Smooth muscle cell (in vitro differentiated cells): Measurements from ENCODE around the gene ATP6V1B1. TPM values are rescaled to one million over a fixed set of nuclear protein-coding genes. Genes with fewer than 3 reads are reported as not detected.

Experiments used
- DNase-seq: peaks from one replicate; lab custom pipeline; 2025; ENCODE audit not compliant: unreplicated experiment; lab: John Stamatoyannopoulos, UW
- H2AFZ ChIP-seq: fragments of 200-600 bp; sonication (generic); 2 replicates; pipeline ENCODE4 v1.6.0; 2016; ENCODE audit warnings: antibody characterized with exemption, low read depth, mild to moderate bottlenecking
- H3F3A ChIP-seq: fragments of 200-600 bp; sonication (generic); 2 replicates; pipeline ENCODE4 v1.6.0; 2017; ENCODE audit warnings: antibody characterized with exemption, low read depth
- H3K27ac ChIP-seq: fragments of 200-600 bp; sonication (generic); 2 replicates; pipeline ENCODE4 v1.5.1; 2016; ENCODE audit warnings: low read depth, mild to moderate bottlenecking
- H3K27me3 ChIP-seq: fragments of 200-600 bp; sonication (generic); 2 replicates; pipeline ENCODE4 v1.6.1; 2016; ENCODE audit warnings: low read depth, mild to moderate bottlenecking
- H3K36me3 ChIP-seq: fragments of 200-600 bp; sonication (generic); 2 replicates; pipeline ENCODE4 v1.5.1; 2016; ENCODE audit warnings: low read depth
- H3K4me1 ChIP-seq: fragments of 200-600 bp; sonication (generic); 2 replicates; pipeline ENCODE4 v1.5.1; 2016; ENCODE audit warnings: low read depth
- H3K4me2 ChIP-seq: fragments of 200-600 bp; sonication (generic); 2 replicates; pipeline ENCODE4 v1.6.0; 2016; ENCODE audit warnings: mild to moderate bottlenecking
- H3K4me3 ChIP-seq: fragments of 200-600 bp; sonication (generic); 2 replicates; pipeline ENCODE4 v1.5.1; 2016; ENCODE audit warnings: mild to moderate bottlenecking
- H3K79me2 ChIP-seq: fragments of 200-600 bp; sonication (generic); 2 replicates; pipeline ENCODE4 v1.6.0; 2016; ENCODE audit warnings: low read depth, mild to moderate bottlenecking
- H3K9ac ChIP-seq: fragments of 200-600 bp; sonication (generic); 2 replicates; pipeline ENCODE4 v1.6.0; 2016; ENCODE audit warnings: low read depth
- H3K9me3 ChIP-seq: fragments of 200-600 bp; sonication (generic); replicated peaks from 2 replicates; pipeline ENCODE4 v1.5.1; 2016; ENCODE audit warnings: low read depth
- H4K20me1 ChIP-seq: fragments of 200-600 bp; sonication (generic); 2 replicates; pipeline ENCODE4 v1.6.0; 2016; ENCODE audit warnings: low read depth
- WGBS: methylation state at CpG from one replicate; pipeline ENCODE4 v1.1.7; 2016; ENCODE audit warnings: low lambda C conversion rate; 5-methylcytosine and 5-hydroxymethylcytosine counted together
- polyA plus RNA-seq: library from polyadenylated mRNA; unstranded; fragments of >200 nt; fragmentation: Nextera tagmentation; extraction: Ambion mirVana; gene quantifications from 2 replicates; pipeline ENCODE4 v1.2.1, GENCODE V29; 2016
- total RNA-seq: library from RNA; depleted of rRNA; stranded (reverse); fragments of >200 nt; gene quantifications from 2 replicates; pipeline ENCODE4 v1.2.3, GENCODE V29; 2014
- TF ChIP-seq, protein P1 (sequence below): fragments of 200-600 bp; sonication (generic); IDR thresholded peaks from 2 replicates; pipeline ENCODE4 v1.5.1; 2017; ENCODE audit warnings: borderline replicate concordance, mild to moderate bottlenecking, antibody characterized with exemption; ENCODE audit not compliant: insufficient read depth, poor library complexity, severe bottlenecking

Gene ATP6V1B1
- total and polyA plus RNA-seq, 2 experiments from 2014 or later: 0.59 TPM; not detected in 1

DNA sequence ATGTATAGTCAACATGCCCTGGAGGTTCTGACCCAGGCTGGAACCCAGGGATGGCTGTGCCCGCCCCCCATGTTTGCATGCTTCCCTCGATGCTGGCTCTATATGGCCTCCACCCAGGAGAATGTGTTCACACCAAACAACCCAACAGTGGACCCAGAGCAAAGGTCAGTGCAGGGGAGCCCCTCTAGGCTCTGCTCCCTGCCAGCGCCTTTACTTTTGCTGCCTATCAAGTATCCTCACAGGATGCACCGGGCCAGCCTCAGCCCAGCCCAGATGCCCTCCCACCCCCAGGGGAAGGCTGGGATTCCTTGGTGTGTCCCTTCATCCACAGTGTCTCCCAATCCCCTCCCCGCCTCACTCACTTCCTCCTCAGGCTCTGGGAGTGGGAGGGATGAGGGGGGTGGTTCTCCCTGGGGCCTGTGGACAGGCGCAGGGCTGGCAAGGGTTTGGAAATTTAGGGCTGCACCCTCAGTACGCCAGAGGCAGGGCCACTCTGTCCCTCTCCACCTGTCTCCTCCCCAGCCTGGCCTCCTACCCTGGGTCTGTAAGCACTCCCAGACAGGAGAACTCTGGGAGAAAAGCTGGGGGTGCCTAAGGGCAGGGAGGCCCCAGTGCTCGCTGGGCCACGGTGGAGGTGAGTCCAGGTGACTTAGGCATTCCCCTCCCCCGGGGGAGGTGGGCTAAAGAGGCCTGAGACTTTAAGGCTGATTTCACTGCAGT is 2.3 kb downstream of the ATP6V1B1 start:
- no peaks in the 10 kb centered on the region for H3F3A ChIP-seq
- TF ChIP-seq, protein P1, sequence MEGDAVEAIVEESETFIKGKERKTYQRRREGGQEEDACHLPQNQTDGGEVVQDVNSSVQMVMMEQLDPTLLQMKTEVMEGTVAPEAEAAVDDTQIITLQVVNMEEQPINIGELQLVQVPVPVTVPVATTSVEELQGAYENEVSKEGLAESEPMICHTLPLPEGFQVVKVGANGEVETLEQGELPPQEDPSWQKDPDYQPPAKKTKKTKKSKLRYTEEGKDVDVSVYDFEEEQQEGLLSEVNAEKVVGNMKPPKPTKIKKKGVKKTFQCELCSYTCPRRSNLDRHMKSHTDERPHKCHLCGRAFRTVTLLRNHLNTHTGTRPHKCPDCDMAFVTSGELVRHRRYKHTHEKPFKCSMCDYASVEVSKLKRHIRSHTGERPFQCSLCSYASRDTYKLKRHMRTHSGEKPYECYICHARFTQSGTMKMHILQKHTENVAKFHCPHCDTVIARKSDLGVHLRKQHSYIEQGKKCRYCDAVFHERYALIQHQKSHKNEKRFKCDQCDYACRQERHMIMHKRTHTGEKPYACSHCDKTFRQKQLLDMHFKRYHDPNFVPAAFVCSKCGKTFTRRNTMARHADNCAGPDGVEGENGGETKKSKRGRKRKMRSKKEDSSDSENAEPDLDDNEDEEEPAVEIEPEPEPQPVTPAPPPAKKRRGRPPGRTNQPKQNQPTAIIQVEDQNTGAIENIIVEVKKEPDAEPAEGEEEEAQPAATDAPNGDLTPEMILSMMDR: no peak
- no peaks in the 10 kb centered on the region for H3K79me2 ChIP-seq
- no peak overlapping the region for H3K4me2 ChIP-seq
- H3K4me1 ChIP-seq: peaks cover 34% of the 10 kb centered on the region
- peaks cover 33% of the 10 kb centered on the region for H3K27me3 ChIP-seq
- 66% methylated on average over 10 of the region's 10 CpGs for WGBS
- no peak overlapping the region for H3K9ac ChIP-seq
- H3K9me3 ChIP-seq: no peaks in the 10 kb centered on the region
- no peak overlapping the region for H3K4me3 ChIP-seq
- H3K36me3 ChIP-seq: no peaks in the 10 kb centered on the region
- no peak overlapping the region for H2AFZ ChIP-seq
- no peaks in the 10 kb centered on the region for H4K20me1 ChIP-seq
- no peak for DNase-seq
- H3K27ac ChIP-seq: no peak overlapping the region

DNA sequence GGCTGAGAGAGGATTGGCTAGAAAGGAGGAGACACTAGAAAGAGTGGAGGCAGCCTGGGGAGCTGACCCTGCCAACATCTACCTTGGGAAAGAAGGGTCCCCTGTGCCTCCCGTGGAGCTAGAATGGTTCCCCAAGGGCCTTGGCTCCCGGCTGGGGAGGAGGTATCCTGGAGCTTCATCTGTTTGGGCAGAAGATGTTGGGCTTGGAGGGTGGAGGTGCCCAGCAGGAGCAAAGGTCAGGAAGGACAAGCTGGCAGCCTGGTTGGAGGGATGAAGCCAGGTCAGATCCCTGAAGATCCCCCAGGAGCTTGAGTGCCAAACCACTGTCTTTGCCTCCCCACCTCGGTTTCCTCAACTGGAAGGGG is 2.9 kb downstream of the ATP6V1B1 start:
- Histone ChIP-seq H3K4me3 (no peak overlapping the region), H3K79me2 (no peaks in the 10 kb centered on the region), H4K20me1 (no peaks in the 10 kb centered on the region), H2AFZ (no peak overlapping the region), H3K9me3 (no peaks in the 10 kb centered on the region), H3K4me2 (no peak overlapping the region), H3K27ac (no peak overlapping the region), H3K27me3 (peaks cover 33% of the 10 kb centered on the region), H3F3A (no peaks in the 10 kb centered on the region), H3K4me1 (peaks cover 36% of the 10 kb centered on the region), H3K36me3 (no peaks in the 10 kb centered on the region), H3K9ac (no peak overlapping the region)
- TF ChIP-seq, protein P1: no peak
- WGBS: 47% methylated on average over 3 of the region's 3 CpGs
- DNase-seq: no peak

DNA sequence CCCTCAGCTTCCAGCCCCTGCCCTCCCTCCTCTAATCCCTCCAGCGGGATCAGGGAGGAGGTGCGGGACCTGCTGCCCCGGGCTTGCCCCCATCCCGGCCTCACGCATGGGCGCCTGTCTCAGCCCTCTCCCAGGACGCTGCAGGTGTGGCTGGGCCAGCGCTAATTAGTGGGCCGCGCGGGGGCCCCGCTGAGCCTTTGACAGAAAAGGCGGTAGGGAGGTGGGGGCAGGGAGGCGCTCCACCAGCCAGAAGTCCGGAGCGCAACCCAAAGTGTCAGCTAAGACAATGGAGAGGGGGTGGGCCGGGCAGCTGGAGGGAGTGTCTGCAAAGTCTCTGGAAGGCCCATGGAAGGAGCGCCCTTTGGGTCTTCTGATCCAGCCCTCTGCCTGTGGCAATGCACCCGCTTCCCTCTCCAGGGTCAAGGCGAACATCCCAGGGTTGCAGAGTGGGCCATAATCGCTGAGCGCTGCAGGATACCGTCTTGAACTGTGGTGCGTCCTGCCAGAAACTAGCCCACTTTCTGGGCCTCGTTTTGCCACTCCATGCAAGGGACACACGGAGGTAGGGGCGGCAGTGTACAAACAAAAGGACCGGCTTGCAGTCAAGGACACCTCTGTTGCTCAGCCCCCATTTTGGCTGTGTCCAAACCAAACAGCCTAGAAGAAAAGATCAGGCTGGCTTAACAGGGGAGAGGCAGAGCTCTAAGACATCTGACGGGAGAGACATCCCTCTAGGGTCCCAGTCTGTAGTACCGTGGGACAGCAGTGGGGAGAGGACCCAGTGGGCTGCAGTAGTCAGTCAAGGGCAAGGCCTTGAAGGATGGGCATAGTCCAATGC is 3.5 kb downstream of the ATP6V1B1 start:
- no peak for DNase-seq
- 32% methylated on average over 29 of the region's 30 CpGs for WGBS
- no peak overlapping the region for H3K9ac ChIP-seq

More for the DNA sequence above, 3.5 kb downstream of the ATP6V1B1 start:
- Histone ChIP-seq H3K4me3 (no peak overlapping the region), H3K27me3 (peaks cover 33% of the 10 kb centered on the region), H3K27ac (no peak overlapping the region), H3K36me3 (no peaks in the 10 kb centered on the region), H3K9me3 (no peaks in the 10 kb centered on the region), H3K4me2 (no peak overlapping the region), H3F3A (no peaks in the 10 kb centered on the region), H3K4me1 (peaks cover 36% of the 10 kb centered on the region), H2AFZ (no peak overlapping the region), H4K20me1 (no peaks in the 10 kb centered on the region), H3K79me2 (no peaks in the 10 kb centered on the region)
- TF ChIP-seq, protein P1: no peak
